NCI-H1417 (cell line): ENCODE data around the gene VWCE.

Experiments used
- DNase-seq, 3 experiments: peaks; one replicate each; lab custom pipeline; 2025; lab: John Stamatoyannopoulos, UW

The VWCE gene

GRCh38 chr11:61327669-61328071, 32.6 kb upstream of the VWCE start:
- DNase-seq = no peak

- DNase-seq = no peak
These were observed 30.7 kb upstream of the VWCE start for GRCh38 chr11:61325649-61326414.

DNA sequence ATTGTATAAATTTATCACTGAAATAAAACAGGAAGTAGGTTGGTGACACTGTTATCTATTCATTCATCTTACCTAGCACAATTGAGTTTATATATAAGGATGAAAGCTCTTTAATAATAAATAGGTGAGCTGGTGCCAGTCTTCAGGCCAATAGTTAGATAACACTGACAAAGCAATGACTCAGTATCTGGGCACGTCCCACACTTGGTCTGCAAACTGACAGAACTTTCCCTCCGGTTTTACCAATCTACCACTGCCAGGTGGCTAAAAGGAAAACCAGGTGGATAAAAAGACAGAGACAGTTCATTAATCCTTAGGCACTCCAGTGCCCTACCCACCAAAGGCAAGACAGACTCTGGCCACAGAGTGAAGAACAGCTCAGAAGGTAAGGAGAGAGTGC, 20.1 kb upstream of the VWCE start:
- no peak for DNase-seq

GRCh38 chr11:61310749-61311148, 15.6 kb upstream of the VWCE start:
- no peak for DNase-seq

DNA sequence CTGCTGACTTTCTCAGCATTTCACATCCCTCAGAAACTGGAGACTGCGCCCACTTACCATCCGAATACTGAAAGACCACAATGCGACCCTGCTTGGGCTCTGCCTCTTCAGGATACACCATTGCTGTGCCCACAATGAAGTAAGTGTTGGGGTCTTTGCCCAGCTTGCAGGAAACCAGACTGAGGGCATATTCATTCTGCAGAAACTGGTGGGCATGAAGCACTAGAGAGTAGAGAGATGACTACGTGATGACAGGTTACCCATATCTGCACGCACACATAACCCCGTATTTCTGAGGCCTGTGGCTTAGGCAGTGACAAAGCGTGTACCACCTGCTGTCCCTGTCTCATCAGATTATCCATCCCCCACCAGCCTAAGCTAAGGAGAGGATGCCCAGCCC, 14.6 kb upstream of the VWCE start:
- DNase-seq = no peak

DNA sequence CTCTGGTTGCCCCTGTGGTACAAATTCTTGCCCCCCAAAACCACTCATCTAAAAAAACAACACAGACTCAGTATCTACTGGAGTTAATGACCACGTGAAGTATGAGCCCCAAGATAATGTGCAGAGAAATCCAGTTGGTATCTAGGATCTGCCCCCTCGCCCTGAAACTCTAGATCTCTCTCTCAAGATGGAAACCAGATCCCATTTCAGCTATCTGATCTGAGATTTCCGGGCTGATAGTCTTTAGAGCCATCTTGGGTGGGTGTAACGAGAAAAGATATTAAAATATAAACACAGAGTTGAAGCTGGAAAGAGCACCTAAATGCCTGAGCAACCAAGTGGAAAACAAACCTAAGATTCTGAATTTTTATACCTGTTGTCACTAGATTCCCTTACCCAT, 14.0 kb upstream of the VWCE start:
- DNase-seq = no peak

DNA sequence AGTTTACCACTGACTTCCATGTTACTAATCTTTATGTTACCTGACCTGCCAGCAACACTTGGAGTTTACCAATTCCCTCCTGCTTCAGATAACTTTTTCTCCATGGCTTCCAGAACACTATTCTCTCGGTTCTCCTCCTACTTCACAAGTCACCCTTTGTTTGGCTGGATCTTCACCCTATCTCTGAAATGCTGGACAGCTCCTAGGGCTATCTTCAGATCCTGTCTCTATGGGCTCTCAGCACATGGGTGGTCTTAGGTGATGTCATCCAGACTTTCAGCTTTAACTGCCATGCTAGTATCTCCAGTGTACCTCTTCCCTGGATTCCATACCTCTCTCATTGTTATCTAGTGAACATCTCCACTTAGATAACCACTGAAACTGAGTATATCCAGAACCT, 12.2 kb upstream of the VWCE start:
- DNase-seq = no peak

DNA sequence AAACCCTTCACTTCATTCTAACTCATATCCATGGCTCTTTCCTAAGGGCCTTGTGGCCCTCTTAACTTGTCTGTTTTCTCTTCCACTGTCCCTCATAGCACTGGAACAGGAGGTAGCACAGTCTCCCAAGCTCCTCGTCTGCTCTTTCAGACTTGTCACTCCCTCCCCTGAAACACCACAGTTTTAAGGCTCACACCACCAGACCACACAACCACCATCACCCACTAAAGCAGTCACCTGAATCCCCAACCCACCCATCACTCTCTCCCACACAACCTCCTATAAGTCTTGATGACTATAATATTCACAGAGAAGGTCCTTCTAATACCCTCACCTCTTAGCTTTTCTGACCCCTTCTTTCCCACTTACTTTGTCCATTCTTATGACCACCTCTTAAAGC, 11.1 kb upstream of the VWCE start:
- DNase-seq = no peak

- no peak for DNase-seq
These were observed 10.3 kb upstream of the VWCE start for GRCh38 chr11:61305417-61305816.

DNA sequence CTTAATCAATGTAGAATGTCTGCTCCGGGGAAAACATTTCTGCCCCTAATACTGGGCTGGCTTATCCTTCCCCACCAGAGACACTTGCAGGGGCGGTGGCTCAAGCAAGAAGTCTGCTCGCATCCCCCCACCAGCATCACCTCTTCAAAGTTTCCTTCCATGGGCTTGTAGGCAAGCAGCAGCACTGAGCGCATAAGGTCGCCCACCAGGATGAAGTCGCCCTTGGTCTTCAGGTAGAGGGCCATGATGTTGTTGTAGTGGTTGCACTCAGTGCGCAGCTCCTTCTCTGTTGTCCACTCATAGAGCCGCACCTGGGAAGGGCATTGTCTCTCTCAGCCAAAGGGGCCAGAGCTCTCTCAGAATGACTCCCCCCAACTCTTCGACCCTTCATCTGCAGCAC, 8.6 kb upstream of the VWCE start:
- DNase-seq = no peak

- no peak for DNase-seq
These were observed 7.4 kb upstream of the VWCE start for GRCh38 chr11:61302550-61302949.

DNA sequence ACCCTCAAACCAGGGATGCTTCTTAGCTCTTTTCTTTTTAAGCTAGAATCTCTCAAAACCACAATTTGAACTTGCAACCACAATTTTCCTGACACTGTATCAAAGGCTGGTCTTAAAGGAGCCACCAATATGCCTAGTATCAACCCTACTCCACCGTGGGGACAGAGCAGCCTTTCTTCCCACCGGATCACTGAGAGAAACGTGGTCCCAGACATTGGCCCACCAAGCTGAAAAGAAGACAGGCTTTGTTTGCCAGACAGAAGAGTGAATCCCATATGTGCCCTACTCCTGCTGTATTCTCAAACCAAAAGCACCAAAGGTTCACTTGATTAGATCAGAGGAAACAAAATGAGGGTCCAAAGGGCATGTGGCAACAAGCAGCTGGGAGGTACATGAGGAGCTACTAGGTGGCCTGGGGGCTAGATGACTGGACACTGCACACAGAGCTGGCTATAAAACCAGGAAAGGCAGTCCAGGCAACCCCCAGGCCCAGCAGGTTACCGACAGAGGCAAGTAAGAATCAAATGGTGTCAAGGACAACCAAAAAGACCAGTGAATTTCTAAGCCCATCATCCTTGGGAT, 3.6 kb upstream of the VWCE start:
- DNase-seq = no peak

DNA sequence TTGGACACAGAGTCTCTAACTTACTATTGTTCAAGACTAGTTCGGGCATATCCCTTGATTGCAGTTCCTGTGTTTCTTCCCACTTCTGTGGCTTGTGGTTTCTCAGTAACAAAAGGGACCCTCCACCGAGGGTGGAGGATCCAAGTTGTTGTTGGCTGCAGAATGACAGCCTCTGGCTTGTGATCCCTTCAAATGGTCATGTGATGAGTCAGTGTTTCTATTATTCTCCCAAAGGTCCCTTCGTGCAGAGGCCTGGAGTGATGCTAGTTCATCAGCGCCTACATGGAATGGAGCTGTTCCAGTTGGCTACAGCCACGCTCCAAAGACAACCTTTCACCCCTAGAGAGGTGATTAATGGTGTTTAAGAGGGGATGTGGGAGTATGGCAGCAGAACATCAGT, 2.6 kb upstream of the VWCE start:
- DNase-seq = peak in 1 of 3 experiments; percentile 30

GRCh38 chr11:61297341-61297740, 2.2 kb upstream of the VWCE start:
- no peak for DNase-seq

DNA sequence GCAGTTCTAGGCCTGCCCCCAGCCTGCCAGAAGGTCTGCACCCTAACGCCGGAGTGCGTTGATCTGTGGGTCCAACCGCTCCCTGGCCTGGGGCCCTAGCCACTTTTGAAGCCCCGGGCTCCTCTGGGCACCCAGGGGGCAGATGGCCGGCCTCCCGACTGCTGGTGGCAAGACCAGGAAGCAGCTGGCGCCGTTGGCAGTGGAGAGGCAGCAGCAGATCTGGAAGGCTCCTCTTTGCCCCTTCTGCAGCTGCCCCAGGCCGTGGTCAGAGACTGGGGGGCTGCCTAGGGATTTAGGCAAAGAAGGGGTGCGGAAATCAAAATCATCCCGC, 445 bp upstream of the VWCE start:
- DNase-seq = peak in 1 of 3 experiments; percentile 37

GRCh38 chr11:61293867-61294716, 1.0 kb downstream of the VWCE start:
- peak in 2 of 3 experiments; percentile 78 to 86 for DNase-seq

DNA sequence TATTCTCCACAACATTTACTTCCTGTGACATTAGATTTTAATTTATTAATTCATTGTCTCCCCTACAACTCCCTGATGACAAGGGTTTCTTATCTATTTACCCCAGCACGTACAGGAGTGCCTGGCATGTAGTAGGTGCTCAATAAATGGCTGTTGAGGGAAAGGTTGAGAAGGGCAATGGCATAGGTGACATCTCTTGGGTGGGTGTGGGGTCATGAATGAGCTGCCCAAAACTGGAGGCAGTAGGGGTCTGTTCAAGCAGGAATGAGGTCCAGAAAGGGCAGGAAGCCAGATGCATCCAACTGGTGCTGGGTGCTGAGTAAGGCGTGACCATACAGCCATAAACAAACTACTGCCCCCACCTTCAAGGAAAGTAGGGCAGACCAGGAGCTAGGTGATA, 2.8 kb downstream of the VWCE start:
- no peak for DNase-seq

DNA sequence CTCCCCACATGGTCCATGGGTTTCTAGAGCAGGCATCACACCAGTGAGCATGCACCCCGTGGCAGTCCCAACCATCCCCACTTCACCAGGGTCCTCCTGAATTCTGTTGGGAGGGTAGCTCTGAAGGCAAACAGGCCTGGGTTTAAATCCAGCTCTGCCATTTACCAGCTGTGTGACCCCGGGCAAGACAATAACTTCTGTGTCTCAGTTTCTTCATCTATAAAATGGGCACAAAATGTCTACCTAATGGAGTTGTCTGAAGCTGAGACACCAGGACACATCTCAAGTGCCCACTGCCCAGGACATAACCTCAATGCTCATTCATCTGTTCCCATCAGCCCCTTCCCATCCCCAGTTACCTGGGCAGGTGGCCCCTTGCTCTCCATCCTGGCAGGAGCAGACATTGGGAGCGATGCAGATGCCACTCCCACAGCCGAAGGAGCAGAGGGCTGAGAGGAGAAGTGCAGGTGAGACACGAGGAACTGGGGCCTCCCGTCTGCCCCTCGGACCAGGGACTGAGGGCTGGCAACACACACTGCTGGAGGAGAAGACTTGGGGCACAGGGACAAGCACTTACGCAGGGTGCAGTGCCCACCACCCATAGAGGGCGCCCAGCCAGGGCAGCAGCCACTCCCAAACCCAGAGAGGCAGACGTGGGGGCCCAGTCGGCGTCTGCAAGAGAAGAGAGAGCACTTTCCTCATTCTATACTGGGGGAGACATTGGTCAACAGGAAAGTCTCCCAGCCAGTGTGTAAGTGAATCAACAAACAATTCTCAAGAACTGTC, 4.0 kb downstream of the VWCE start:
- no peak for DNase-seq

GRCh38 chr11:61287338-61287977, 7.7 kb downstream of the VWCE start:
- no peak for DNase-seq

DNA sequence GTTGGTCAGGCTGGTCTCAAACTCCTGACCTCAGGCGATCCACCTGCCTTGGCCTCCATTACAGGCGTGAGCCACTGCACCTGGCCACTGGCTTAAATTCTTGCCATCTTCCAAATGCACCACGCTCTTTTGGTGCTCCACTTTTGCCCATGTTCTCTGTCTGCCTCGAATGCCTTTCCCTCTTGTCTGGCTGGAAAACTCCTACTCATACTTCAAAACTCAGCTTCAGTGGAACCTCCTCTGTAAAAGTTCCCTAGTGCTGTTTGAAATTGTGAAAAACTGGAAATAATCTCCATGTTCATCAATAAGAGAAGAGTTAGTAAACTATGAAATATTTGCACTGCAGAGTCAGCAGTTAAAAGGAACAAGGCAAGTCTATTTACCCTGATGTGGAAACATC, 11.5 kb downstream of the VWCE start:
- DNase-seq = no peak

DNA sequence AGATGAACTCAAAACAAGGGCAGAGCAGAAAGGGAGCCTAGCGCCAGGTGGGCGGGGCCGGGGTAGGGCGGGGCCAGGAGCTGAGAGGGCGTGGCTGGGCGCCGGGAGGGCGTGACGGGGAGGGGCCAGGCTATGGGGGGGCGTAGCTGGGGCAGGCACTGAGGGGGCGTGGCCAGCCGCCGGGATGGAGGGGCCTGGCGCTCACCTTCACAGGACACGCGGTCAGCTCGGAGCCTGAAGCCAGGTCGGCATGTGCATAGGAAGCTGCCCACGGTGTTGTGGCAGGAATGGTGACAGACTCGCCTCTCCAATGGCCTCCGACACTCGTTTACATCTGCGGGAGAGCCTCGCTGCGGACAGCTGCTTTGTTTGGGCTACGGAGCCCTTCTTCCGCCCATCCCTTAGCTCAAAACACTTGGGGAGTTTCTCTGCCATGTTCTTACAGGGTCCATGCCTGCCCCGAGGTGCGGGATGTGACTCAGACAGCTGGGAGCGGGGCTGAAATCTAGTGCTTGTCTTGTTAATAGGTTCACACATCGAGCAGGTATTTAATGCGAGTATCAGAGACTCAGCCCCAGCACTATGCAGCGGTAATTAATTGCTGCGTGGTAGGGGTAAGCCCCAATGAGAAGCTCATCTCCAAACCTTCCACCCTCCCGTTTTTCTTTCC, 13.4 kb downstream of the VWCE start:
- DNase-seq = peak in 1 of 3 experiments; percentile 44
